HuH-7.5 (cell line): Measurements from ENCODE around the gene SYT2.
A peak's percentile ranks its signal among the peaks of the same experiment; 100 is the strongest.

Source experiments
- DNase-seq: peaks from one replicate; pipeline ENCODE4 v3.0.0; 2011; ENCODE audit warnings: low spot score

Gene SYT2

DNA sequence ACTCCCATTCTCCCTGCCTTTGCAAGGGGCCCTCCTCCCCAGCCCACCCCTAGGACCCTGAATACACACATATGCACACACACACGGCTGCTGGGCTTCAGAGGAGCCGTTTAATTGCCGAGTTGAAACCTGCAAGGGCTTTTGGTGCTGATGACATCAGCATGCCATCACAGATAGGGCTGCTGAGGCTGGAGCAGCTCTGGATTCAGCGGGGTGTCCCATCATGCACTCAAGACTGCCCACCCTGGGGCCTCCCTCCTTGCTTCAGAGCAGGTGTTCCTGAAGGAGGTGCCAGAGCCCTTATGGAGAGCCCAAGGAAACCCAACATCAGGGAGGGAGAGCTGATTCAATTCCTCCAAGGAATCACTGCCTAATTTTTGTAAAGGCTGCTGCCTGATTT, 5.7 kb downstream of the SYT2 start:
- DNase-seq: no peak

GRCh38 chr1:202703191-202703590, 7.1 kb downstream of the SYT2 start:
- no peak for DNase-seq

DNA sequence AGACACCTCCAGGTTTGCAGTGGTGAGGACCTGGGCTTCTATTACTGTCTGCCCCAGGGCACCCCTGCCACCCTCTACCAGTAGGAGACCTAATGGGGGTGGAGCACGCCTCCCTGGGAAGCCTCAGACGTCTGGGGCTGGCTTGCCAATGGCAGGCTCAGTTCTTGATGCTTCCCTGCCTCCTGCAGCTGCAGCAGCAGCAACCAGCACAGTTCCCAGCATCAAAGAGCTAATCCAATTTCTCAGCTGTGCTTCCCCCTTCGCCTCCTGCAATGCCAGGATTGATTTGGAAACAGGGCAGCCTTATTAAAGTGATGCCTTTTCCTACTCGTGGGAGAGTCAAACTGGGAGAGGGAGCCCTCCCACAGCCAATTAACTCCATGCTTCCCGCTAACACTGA, 8.2 kb downstream of the SYT2 start:
- no peak for DNase-seq

- no peak for DNase-seq
Observed at GRCh38 chr1:202701200-202701599, 9.1 kb downstream of the SYT2 start.

DNA sequence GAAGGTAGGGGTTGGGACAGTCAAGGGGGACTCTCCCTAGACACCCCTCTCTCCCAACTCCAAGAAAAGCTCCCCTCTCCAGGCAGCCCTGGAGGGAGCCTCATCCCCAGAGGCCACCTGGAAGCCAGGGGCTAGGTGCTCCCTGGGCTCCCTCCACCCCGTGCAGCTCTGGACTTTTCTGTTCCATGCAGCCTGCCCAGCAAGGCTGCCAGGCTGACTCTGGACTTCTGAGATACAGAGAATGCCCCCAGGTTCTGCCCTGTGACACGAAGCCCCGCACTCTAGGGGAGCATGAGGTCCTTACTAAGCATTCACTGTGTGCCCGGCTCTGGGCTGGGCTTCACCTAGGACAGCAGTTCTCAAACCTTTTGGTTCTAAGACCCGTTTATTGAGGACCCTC, 10.2 kb downstream of the SYT2 start:
- DNase-seq: no peak

DNA sequence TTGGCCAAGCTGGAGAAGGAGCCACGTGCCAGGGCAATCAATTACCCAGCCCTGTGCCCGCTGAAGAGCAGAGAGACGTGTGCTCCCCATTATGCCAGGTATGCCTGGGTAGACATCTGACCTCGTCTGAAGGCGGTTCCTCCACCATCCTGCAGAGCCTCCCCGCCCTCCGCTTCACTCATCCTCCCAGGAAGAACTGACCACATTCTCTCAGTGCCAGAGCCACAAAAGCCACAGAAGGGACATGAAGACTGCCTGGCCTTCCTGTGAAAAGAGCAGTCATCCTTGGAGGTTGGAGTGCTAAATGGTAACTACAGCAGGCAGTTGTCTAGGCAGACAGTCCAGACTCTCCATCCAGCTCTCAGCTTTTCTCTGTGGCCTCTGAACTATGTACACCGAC, 12.0 kb downstream of the SYT2 start:
- DNase-seq: no peak

DNA sequence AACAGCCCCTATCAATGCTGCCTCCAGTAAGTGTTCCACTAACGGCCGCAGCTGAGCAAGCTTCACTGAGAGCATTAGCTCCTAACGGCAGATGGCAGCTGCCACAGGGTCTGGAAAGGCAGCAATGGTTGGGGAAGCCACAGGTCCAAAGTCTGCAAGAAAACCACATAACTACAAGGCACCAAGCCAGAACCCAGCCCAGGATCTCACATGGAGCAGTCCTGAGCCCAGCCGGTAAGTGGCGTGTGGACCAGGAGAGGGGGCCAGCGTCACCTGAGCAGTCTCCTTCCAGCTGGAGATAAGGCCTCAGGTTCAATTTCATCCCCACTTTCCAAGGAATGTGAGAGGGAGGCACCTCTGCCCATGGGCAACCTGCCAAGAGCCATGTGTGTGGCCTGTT, 13.2 kb downstream of the SYT2 start:
- DNase-seq: no peak

DNA sequence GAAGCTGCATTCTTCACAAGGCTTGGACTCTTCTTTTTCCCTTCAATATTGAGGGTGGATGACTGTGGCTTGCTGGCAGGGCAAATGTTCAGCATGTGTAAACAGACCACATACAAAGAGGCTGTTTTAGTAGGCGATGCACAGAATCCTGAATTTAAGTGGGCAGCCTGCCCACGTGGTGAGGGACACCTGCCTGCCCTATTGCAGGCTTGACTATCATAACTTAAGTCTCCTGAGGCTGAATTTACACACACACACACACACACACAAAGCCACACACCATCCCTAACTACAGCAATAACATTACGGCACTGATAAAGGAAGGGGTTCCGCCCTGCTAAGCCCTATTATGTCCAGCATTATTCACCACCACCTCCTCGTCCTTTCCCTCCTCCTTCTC, 15.9 kb downstream of the SYT2 start:
- no peak for DNase-seq

- DNase-seq: peak; percentile 68
Observed at GRCh38 chr1:202692959-202693555, 17.2 kb downstream of the SYT2 start.

- DNase-seq: no peak
Observed at GRCh38 chr1:202691816-202692215, 18.4 kb downstream of the SYT2 start.

GRCh38 chr1:202689493-202690342, 20.5 kb downstream of the SYT2 start:
- no peak for DNase-seq

- no peak for DNase-seq
Observed at GRCh38 chr1:202689082-202689481, 21.2 kb downstream of the SYT2 start.

DNA sequence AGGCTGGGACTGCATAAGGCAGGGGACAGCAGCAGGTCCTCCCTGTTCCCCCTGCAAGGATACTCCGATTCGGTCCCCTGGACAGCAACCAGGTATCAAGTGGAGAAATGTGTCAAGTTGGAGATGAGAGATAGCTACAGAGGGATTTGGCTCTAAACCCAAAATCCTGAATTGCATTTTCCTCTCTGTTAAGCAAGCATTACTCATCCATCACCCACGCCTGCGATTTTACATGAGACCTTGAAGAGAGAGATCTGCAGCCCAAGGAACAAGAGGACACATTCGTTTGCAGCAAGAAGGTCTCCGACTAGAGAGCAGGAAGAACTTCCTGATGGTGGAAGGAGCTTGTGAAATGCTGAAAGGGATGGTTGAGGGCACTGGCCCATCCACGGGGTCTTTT, 21.9 kb downstream of the SYT2 start:
- DNase-seq: no peak

DNA sequence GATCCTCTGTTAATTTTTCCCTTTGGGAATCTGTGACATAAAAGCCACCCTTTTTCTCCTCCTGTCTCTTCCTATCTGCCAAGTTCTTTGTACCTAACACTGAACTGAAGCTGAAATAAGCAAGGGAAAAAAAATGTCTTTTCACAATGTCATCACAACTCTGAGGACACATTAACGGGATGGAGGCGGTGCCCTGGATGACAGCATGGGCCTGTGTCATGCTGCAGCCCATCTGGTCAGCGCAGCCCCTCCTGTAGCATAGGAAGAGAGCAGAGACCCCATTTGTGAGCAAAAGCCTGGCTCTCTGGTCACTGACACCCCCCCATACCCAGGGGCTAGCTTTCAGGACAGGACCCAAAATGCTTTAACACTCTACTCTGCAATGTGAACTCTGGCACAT, 22.5 kb downstream of the SYT2 start:
- DNase-seq: no peak

GRCh38 chr1:202687370-202687769, 22.9 kb downstream of the SYT2 start:
- DNase-seq: no peak

DNA sequence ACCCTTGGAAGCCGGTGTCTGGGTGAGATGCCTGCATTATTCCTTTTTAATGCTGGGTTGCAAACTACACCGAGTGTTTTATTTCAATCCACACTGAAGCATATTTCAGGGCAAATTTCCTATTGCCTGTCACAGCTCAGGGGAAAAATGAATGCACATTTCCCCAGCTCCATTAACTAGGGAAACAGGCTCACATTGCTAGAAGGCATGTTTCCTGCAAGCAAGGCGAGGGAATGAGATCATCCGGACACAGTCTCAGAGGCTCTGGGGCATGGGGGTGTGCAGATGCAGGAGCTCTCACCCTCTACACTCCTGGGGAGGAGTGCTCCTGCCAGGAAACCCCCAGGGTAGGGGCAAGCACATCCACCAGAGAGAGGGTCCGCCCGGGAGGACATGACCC, 24.6 kb downstream of the SYT2 start:
- DNase-seq: no peak

DNA sequence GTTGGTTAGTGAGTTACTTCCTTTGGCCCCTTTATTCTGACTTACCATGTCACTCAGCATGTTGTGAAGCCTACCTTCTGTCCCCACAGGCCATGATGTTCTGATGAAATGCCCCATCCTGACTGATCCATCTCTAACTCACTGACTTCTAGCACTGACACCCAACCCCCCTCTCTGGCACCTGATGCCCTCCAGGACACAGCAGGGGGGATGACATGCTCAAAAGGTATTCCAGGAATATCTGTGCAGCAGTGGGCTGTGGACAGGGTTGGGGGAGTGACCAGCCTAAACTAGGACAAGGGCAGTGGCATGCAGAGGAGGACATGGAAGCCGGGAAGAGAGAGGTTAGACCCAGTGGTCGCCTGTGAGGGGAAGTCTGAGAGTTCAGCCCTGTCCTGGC, 25.5 kb downstream of the SYT2 start:
- no peak for DNase-seq

- no peak for DNase-seq
Observed at GRCh38 chr1:202683029-202683428, 27.2 kb downstream of the SYT2 start.

DNA sequence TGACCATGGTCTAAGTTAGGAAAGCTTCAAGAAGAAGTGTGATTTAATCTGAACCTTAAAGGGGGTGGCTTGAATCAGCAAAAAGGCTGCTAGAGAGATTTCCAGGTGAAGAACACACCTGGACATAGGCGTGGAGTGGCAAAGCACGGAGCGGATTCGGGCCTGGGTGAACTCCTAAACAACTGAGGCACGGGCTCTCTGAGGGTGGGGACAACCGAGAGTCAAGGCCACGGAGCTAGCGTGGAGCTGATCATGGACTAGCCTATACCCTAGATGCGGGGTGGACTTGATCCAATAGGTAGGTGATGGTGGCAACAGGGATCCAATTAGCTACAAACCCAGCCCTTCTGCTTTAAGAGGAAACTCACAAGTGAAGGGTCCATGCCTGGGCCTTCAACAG, 27.8 kb downstream of the SYT2 start:
- no peak for DNase-seq

DNA sequence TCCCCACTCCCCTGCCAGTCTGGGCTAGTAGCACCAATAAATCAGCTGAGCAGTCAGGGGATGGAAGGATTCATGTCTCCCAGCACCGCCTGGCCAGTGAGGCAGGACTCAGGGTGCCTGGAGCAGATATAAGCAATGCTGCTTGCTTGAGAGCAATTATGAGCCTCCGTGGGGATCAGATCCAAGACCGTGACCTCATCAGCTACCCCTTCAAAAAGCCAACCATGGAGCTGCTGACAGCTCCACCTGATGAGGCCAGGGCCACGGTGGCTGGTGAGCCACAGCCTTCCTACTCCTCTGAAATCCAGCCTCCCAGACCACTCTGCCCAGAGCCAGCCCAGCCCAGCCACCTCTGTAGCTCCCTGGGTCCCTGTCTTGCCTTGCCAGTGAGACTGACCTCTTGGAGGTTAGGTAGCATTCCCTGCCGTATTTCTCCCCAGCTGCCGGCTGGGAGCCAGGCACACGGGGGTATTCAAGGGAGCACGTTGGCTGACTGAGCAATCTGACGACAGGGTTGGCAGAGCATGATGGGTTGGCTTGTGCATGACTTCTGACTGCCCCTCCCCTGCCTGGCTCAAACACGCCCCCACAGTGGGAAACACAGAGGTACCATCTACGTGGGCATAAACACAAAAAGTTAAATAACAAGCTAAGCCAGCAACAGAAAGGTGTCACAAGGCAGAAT, 28.4 kb downstream of the SYT2 start:
- no peak for DNase-seq

DNA sequence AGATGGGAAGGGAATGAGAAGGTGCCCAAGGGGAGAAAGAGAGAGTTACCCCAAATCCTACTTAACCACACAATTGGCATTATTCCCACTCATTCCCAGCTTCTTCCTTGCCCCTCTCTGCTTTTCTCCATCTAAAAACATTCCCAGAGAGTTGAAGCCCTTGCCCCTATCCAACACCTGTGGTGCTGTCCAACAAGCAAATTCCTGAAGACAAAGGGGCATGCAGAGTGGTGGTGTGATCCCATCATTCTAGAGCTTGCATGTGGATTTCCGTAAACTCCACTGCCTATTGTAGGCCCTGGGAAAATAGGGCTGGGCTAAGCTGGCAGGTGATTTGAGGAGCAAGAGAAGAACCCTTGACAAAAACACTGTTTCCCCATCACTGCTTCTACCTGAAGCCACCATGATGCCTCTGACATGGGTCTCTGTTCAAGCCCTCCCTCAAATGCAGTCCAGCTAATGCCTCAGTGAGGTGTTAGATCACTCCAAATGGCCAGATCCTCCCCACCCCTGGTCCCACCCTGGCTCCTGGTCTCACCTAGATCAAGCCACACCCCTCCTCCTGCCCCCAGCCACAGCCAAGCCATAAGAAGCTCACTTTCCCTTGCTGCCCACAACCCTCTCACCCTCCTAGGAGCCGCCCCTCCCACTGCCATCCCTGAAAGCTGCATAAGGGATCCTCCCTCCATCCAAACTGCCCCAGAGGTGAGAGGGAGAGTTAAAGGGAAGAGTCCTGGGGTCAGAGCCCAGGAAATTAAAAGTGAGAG, 29.5 kb downstream of the SYT2 start:
- DNase-seq: no peak

DNA sequence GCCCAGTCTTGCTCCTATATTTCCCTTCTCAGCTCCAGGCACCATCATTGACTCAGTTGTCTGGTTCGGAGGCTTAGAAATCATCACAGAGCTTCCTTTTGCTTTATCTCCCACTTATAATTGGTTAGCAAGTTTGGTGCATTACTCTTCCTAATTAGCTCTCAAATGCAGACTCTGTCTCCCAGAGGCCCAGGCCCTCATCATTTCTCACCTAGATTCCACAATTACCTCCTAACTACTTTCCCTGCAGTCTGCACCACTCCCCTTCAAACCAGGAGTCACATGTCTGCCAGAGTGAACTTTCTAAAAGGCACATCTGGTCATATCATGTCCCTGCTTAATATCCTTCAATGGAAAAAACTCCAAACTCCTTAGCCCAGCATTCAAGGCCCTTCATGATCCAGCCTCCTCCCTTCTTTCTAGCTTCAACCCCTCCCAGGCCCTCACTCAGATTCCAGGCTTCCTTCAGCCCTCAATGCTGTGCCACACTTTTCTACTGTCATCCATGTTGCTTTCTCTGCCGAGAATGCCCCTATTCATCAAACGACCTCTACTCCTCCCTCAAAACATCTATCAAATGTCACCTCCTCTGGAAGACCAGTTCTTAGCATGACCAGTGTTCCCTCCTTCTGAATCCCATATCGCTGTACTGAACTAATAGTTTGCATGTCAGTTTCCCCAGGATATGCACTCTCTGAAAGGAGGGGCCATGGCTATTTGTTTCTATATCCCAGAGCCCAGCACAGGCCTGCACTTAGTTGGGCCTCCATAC, 30.7 kb downstream of the SYT2 start:
- DNase-seq: no peak
